OCI-LY3 (cell line): Measurements from ENCODE around the gene MADCAM1.

Source experiments
- H2AFZ ChIP-seq: fragments of 200-600, 300-600 bp; shearing (Covaris generic); 2 replicates; pipeline ENCODE4 v1.6.0; 2014; ENCODE audit warnings: antibody characterized with exemption, low read depth, low read length
- H3K27ac ChIP-seq: fragments of 200-600, 300-600 bp; sonication (generic); 2 replicates; pipeline ENCODE4 v1.5.1; 2014; ENCODE audit warnings: mild to moderate bottlenecking, low read length, moderate library complexity, mixed read lengths
- H3K27me3 ChIP-seq: fragments of 200-600, 300-600 bp; sonication (generic); 2 replicates; pipeline ENCODE4 v1.6.1; 2014; ENCODE audit warnings: low read depth, low read length, mixed read lengths
- H3K36me3 ChIP-seq: fragments of 200-600, 300-600 bp; sonication (generic); replicated peaks from 2 replicates; pipeline ENCODE3; 2014; ENCODE audit warnings: low read depth, low read length, mixed read lengths
- H3K4me1 ChIP-seq: fragments of 300-600, 200-600 bp; sonication (generic); 2 replicates; pipeline ENCODE4 v1.6.1; 2014; ENCODE audit warnings: low read length, mixed read lengths
- H3K4me2 ChIP-seq: fragments of 200-600, 300-600 bp; sonication (generic); 2 replicates; pipeline ENCODE4 v1.6.1; 2014; ENCODE audit warnings: low read length, mixed read lengths
- H3K4me3 ChIP-seq: fragments of 300-600, 200-600 bp; sonication (generic); 2 replicates; pipeline ENCODE4 v1.5.1; 2014; ENCODE audit warnings: antibody characterized with exemption, mild to moderate bottlenecking, low read length, moderate library complexity
- H3K79me2 ChIP-seq: fragments of 300-600, 200-600 bp; shearing (Covaris generic); 2 replicates; pipeline ENCODE4 v1.6.1; 2014; ENCODE audit warnings: mild to moderate bottlenecking, low read length, mixed read lengths
- H3K9ac ChIP-seq: fragments of 300-600, 200-600 bp; shearing (Covaris generic); 2 replicates; pipeline ENCODE4 v1.6.0; 2014; ENCODE audit warnings: mild to moderate bottlenecking, low read length, moderate library complexity
- H3K9me3 ChIP-seq: fragments of 200-600, 300-600 bp; shearing (Covaris generic); 2 replicates; pipeline ENCODE4 v1.6.1; 2014; ENCODE audit warnings: low read length, mixed read lengths; ENCODE audit not compliant: insufficient read depth
- H4K20me1 ChIP-seq: fragments of 200-600, 300-600 bp; sonication (generic); 2 replicates; pipeline ENCODE4 v1.6.1; 2016; ENCODE audit warnings: low read length, mixed read lengths; ENCODE audit not compliant: insufficient read depth
- CTCF ChIP-seq: fragments of 200-600, 300-600 bp; sonication (generic); IDR thresholded peaks from 2 replicates; pipeline ENCODE4 v1.5.1; 2014; ENCODE audit warnings: antibody characterized with exemption, low read length, low read depth
- EZH2phosphoT487 ChIP-seq: fragments of 200-600 bp; shearing (Covaris generic); IDR thresholded peaks from 2 replicates; pipeline ENCODE4 v1.6.1; 2018; ENCODE audit warnings: antibody characterized with exemption, mixed run types, low read depth

The MADCAM1 gene

DNA sequence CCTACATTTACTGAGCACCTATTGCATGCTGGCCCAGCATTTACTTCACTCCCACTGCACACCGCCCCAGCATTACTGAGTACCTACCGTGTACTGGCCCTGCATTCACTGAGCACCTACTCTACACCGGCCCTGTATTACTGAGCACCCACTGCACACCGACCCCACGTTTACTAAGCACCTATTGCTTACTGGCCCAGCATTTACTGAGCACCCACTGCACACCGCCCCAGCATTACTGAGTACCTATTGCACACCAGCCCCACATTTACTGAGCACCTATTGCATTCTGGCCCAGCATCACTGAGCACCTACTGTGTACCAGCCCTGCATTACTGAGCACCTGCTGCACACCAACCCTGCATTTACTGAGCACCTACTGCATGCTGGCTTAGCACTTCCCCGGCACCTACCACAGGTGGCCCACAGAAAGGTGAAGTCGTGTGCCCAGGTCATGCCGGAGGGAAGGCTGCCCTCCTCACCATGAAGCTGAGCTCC, 17.9 kb downstream of the MADCAM1 start:
- H3K4me3 ChIP-seq, result no peak overlapping the region
- no peaks in the 10 kb centered on the region for H3K79me2 ChIP-seq
- H3K27ac ChIP-seq, result no peak overlapping the region
- H3K9me3 ChIP-seq, result no peaks in the 10 kb centered on the region
- H3K9ac ChIP-seq, result no peak overlapping the region
- H3K4me1 ChIP-seq, result peaks cover 13% of the 10 kb centered on the region
- no peak overlapping the region for H3K4me2 ChIP-seq
- H2AFZ ChIP-seq, result no peak overlapping the region
- peaks cover 8% of the 10 kb centered on the region for H3K36me3 ChIP-seq
- no peaks in the 10 kb centered on the region for H3K27me3 ChIP-seq
- no peaks in the 10 kb centered on the region for H4K20me1 ChIP-seq
- no peak for TF ChIP-seq EZH2phosphoT487
- no peak for TF ChIP-seq CTCF

- H3K79me2 ChIP-seq, result no peaks in the 10 kb centered on the region
- H3K27ac ChIP-seq, result no peak overlapping the region
- H3K4me2 ChIP-seq, result no peak overlapping the region
- TF ChIP-seq EZH2phosphoT487 (no peak), CTCF (no peak)
- H4K20me1 ChIP-seq, result no peaks in the 10 kb centered on the region
- H3K9ac ChIP-seq, result no peak overlapping the region
- H3K36me3 ChIP-seq, result peaks cover 8% of the 10 kb centered on the region
- H2AFZ ChIP-seq, result no peak overlapping the region
- H3K4me3 ChIP-seq, result no peak overlapping the region
- H3K27me3 ChIP-seq, result no peaks in the 10 kb centered on the region
- no peaks in the 10 kb centered on the region for H3K9me3 ChIP-seq
- no peaks in the 10 kb centered on the region for H3K4me1 ChIP-seq
Observed at GRCh38 chr19:517721-518597, 21.7 kb downstream of the MADCAM1 start.

- no peak overlapping the region for H3K4me3 ChIP-seq
- H3K79me2 ChIP-seq, result no peaks in the 10 kb centered on the region
- no peaks in the 10 kb centered on the region for H3K4me1 ChIP-seq
- peaks cover 8% of the 10 kb centered on the region for H3K36me3 ChIP-seq
- TF ChIP-seq EZH2phosphoT487 (no peak), CTCF (no peak)
- H3K27ac ChIP-seq, result no peak overlapping the region
- H3K27me3 ChIP-seq, result no peaks in the 10 kb centered on the region
- no peaks in the 10 kb centered on the region for H3K9me3 ChIP-seq
- no peak overlapping the region for H2AFZ ChIP-seq
- no peak overlapping the region for H3K9ac ChIP-seq
- no peaks in the 10 kb centered on the region for H4K20me1 ChIP-seq
- no peak overlapping the region for H3K4me2 ChIP-seq
Observed at GRCh38 chr19:518598-519231, 22.4 kb downstream of the MADCAM1 start.

DNA sequence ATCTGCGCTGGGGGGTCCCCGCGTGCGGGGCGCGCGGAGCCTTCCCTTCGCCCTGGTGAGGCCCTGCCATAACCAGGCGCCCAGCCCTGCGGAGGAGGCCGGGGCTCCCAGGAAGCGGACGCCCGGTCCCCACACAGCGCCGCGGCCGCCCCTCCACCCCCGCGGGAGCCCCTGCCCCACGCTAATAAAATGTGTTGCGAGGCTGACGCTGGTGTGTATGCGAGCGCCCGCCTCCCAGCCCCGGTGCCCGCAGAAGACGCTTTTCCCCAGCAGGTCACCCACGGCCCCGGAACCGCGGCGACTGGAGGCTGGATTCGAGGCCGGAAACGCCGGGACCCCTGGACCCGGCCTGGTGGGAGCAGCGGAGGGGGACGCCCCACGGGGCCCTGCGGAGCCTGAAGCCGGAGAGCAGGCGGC, 23.2 kb downstream of the MADCAM1 start:
- Histone ChIP-seq H3K4me1 (no peaks in the 10 kb centered on the region), H3K27ac (no peak overlapping the region), H3K27me3 (no peaks in the 10 kb centered on the region), H3K4me2 (no peak overlapping the region), H3K9me3 (no peaks in the 10 kb centered on the region), H3K79me2 (no peaks in the 10 kb centered on the region), H4K20me1 (no peaks in the 10 kb centered on the region), H3K36me3 (peaks cover under 1% of the 10 kb centered on the region), H2AFZ (no peak overlapping the region), H3K9ac (no peak overlapping the region), H3K4me3 (no peak overlapping the region)
- TF ChIP-seq EZH2phosphoT487 (no peak), CTCF (no peak)
